Stimulated activated CD8-positive, alpha-beta memory T cell treated with anti-CD3 and anti-CD28 coated beads, Interleukin-12 subunit alpha, Interleukin-12 subunit beta, amount 100 ng/mL, for 24 hours (primary cell): ENCODE measurements around the gene MT3.
A peak's percentile ranks its signal among the peaks of the same experiment; 100 is the strongest.
"Not testable (repeated sequence)": the region's sequence is repeated elsewhere in the genome, so short reads cannot be mapped to it uniquely, and the experiment has no call there.

Experiments
- DNase-seq: peaks from one replicate; pipeline ENCODE4 v3.0.0-alpha.2; 2020; ENCODE audit errors: extremely low read depth

The MT3 gene

DNA sequence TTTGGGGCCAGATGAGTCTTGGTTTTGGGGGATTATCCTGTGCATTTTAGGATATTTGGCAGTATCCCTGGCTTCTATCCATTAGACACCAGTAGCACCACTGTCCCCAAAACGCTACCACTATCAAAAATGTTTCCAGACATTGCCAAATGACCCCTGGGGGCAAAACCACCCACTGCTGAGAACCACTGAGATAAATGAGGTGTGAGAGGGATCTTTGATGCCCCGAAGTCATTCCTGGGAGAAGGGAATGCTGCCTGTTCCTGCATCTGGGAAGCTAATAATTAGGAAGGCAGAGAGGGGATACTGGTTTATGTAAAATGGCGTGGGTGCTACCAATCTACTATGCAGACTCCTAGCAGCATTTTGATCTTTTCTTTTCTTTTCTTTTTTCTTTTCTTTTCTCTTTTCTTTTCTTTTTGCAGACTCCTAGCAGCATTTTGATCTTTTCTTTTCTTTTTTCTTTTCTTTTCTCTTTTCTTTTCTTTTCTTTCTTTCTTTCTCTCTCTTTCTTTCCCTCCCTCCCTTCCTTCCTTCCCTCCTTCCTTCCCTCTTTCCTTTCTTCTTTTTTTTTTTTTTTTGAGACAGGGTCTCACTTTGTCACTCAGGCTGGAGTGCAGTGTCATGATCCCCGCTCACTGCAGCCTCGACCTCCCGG is 8.8 kb upstream of the MT3 start:
- no peak for DNase-seq

DNA sequence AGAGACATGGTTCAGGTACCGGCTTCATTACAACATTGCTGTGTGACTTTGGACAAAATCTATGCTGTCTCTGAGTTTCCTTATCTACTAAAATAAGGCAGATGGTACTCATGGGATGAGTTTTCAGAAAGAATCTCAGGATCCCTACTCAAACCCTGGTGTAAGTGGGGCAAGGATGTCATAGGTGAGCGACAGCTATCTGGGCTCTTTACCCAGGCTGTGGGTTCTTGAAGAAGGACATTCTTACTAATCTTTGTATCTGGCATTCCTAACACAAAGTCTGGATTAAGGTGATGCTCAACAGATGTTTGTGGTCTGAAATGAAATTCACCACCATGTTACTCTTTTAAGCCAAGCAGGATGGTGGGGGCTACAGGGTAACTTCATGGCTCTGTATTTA is 6.4 kb upstream of the MT3 start:
- DNase-seq = not testable (repeated sequence)

DNA sequence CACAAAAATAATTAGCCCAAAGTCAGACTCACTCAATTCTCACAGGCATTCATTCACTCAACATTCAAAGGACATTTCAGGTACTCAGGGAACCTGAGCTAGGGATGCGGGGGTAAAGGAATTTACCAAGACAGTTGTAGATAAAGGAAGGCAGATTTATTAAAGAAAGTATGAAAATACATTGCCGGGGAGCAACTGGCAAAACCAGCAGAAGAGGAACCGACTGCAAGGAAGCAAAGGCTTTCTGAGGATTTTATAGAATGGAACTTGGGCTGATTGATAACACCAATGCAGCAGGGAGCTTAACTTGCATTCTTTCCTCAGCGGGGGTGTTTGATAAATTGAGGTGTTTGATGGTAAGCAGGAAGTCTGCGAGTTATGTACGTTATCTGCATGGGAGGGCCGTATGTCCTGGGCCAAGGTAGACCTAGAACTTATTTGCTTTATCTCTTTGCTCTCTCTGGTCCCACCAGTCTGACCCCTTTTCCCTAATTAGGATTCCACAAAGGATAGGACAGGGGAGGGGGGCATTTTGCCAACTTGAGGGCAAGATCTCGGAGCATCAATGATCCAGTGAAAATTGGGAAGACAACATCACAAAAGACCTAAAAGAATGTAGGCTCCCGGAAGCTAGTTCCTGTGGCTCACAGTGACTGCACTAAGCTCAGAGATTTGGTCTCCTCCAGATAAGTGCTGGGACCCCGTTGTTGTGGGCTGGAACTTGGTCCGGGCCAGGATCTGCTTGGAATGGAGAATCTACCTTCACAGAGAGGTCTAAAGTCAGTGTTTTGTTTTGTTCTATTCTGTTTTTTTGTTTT is 5.8 kb upstream of the MT3 start:
- DNase-seq = no peak

DNA sequence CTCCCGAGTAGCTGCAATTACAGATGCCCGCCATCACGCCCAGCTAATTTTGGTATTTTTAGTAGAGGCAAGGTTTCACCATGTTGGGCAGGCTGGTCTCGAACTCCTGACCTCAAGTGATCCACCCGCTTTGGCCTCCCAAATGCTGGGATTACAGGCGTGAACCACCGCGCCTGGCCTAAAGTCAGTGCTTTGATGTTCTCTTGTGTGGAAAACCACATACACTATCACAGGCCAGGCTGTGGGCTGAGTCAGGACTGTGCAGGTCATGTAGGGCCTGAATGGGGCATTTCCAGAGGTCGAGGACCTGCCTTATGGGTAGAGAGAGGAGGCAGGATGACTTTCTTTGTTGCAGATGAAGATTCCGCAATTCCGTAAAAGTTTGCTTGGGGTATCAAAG is 5.1 kb upstream of the MT3 start:
- DNase-seq = no peak

DNA sequence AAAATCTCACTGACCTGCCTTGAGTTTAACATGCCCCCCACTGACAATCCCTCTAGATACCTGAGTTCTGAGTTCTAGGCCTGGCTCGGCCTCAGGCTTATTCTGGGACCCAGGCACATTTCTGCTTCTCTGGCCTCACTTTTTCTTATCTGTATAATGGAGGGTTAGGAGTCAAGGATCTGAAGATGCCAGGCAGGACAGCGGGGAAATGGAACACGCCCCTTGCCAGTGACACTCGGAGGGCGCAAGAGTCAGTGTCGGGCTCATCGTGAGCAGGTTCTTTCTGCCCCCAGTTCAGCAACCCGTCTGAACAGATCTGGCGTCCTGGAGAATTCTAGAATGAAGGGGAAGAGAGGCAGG is 567 bp upstream of the MT3 start:
- DNase-seq = no peak

DNA sequence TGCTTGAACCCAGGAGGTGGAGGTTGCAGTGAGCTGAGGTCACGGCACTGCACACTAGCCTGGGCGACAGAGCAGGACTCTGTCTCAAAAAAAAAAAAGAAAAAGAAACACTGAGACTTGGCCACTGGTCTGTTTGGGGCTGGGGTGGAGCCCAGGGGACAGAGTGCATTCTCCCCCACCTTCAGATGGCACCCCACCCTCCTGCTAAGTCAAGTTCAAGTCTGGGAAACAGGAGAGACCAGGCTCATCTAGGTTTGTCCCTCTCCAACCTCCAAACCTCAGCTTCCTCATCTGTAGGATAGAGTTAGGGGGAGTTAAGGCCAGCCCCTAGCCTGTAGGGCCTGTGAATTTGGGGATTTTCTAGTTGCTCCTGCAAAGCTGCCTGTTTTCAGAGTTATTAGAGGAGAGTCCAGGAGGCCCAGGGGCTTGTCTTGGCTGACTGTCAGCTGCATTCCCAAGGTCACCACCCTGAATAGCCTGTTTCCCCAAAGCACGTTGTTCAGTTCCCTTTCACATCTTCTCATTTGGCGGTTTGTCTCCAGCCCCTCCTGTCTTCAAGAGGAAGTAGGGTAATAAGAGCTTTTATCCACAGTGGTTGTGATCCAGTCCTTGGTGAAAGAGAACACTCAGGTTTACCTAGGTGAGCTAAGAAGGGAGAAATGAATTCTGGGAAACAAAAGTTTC is 2.2 kb downstream of the MT3 start:
- no peak for DNase-seq

DNA sequence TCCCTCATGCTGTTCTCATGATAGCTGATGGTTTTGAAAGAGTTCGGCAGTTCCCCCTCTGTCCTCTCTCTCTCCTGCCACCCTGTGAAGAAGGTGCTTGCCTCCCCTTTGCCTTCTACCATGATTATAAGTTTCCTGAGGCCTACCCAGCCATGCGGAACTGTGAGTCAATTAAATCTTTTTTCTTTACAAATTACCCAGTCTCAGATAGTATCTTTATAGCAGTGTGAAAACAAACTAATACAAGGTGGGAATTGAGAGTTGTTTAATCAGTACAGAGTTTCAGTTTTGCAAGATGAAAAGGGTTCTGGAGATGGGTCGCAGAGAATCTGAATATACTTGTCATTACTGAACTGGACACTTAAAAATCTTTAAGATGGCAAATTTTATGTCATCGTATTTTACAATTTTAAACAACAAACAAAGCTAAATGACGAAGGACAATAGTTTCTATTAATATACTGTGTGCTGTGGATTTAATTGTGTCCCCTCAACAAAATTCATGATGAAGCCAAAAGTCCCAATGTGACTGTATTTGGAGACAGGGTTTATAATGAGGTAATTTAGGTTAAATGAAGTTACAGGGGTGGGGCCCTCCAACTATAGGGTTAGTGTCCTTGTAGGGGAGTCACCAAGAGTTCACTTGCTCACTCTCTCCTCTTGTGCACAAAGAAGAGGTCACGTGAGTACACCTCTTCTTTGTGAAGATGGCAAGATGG is 4.4 kb downstream of the MT3 start:
- no peak for DNase-seq

DNA sequence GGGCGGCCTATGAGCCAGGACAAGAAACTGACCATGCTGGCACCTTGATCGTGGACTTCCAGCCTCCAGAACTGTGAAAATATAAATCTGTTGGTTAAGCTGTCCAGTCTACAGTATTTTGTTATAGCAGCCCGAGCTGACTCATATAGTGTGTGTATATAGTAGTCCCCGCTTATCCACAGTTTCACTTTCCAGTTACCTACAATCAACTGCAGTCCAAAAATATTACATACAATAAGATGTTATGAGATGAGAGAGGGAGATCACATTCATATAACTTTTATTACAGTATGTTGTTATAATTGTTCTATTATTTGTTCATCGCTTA is 4.9 kb downstream of the MT3 start:
- DNase-seq = no peak

DNA sequence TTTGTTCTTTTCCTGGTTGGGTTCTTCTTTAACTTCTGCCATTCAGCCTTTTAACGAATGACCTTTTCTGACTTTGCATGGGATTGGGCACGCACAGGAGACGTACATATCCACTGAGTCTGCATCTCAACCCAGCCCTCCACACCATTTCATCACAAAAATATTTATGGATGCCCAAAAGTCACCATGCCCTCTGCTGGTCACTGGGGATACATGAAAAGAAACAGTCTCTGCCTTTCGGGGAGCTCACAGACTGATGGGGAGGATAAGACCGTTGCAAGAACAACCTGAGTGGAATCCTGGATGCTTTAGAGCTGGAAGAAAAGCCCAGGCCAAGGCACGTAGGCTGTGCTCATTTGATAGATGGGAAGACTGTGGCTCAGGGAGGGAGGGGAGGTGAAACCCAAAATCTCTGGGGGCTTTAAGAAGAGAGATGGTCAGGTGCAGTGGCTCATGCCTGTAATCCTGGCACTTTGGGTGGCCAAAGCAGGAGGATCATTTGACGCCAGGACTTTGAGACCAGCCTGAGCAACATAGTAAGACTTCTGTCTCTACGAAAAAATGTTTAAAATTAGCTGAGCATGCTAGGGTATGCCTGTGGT is 11.2 kb downstream of the MT3 start:
- no peak for DNase-seq

DNA sequence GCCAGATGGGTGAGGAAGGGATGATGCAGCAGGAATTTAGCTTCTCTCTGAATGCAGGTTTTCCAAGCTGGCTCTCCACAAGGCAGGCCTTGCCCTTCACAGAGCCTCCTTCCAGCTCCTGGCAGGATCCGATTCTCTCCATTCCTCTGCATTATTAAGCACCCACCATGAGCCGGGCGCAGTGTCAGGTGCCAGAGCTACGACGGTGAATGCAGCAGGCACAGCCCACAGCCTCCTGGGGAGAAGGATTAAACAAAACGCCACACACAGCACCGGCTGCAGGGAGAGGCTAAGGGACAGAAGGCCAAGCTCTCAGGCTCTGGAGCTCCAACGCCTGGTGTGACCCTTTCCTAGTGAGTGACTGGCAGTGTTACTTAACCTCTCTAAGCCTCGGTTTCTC is 12.0 kb downstream of the MT3 start:
- no peak for DNase-seq

DNA sequence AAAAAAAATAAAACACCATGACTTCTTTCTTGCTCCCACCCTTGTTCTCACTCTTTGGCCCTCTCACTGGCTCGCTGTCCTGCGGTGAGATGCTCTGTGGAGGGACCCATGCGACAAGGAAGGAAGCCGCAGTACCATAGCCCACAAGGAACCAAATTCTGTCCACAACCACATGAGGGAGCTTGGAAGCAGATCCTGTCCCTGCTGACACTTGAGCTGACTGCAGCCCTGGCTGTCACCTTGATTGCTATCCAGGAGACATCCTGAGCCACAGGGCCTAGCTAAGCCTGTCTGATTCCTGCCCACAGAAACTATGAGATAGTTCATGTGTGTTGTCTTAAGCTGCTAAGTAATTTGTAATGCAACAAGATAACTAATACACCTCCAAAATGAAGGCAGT is 14.3 kb downstream of the MT3 start:
- DNase-seq = no peak

DNA sequence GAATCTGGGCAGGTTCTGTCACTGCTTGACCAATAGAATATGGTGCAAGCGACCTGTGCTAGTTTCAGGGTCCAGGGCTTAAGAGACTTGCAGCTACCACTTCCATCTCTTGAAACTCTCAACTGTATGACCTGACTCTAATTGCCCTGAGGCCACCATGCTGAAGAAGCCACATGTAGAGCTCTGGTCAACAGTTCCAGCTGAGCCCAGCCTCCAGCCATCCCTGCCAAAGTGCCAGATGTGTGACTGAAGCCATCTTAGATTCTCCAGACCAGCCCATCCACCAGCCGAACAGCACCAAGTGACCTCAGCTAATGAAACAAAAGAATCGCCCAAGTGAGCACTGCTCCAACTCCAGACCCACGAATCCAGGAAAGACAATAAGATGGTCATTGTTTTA is 15.6 kb downstream of the MT3 start:
- DNase-seq = no peak

DNA sequence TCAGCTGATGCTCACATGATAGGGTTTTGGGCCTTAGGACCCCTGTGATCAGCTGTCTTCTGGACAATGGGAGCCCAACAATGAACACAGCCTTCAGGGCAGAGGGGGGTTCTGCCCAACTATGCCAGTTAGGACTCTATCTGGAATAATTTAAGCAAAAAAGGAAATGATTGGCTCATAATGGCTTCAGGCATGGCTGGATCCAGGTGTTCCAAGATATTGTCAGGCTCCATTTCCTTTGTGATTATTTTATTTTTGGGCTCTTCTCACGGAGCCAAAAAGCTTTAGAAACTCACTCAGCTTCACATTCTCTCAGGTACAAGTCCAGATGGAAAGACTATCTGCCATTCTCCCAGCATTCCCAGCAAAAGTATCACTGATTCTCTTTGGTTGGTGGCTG is 16.1 kb downstream of the MT3 start:
- DNase-seq = no peak

DNA sequence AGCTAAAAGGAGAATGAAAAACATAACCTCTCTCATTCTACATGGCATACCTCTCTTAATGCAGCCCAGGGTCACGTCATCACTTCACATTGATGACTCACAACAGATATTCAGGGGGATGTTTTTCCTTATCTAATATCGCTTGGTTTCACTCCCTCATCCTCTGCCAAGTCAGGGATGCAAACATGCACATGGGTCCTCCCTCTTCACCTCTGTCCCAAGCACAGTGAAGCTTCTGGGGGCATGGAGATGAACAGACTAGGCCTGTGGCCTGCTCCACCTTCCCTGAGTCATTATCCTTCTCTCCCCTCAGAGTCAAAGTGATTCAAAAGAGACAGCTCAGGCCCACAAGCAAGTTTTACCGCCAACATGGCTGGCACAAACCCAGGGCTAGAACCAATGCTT is 16.7 kb downstream of the MT3 start:
- no peak for DNase-seq

DNA sequence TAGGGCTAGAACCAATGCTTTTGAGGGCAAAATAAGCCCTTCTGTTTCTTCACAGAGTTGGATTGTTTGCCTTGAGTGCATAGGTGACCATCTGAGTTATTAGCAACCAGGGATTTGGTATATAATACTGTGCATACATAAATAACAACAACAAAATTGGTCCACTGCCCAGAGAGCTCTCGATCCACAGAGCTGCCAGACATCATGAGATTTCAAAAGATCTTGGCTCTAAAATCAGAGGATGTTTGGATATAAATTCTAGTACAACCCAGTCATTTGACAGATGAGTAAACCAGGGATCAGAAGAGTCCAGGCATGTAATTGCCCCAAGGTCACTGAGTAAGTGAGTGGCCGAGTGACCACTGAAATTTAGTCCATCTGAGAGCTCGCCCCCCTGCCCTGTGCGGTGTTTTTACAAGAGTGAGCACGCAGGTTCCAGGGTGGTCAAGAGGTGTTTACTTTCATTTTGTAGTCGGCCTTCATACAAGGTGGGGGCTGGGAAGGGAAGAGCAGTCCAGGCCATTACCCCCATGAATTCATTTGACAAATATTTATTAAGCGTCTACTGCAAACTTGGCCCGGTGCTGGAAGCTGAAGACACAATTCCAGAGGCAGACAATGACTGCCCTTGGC is 17.3 kb downstream of the MT3 start:
- DNase-seq = no peak

DNA sequence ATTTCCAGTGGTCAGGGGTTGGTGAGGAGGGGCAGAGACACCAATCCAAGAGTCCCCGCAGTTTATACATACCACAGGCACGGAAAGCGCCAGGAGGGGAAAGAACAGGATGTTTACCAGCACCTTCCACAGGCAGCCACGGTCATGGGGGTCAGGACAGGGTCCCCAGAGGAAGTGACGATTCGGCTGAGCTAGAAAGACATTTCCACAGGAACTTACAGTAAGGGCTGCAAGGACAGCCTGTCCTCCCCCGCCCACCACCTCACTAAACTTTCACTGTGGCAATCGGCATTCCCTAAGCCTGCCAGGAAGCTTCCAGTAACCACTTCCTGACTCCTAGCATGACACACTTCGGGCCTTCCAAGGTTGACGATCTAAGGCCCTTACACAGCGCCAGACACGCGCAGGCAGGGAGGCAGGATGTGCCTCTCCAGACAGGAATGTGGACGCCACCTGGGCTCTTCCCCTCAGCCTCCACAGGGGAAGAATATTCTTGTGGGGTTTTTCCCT is 17.8 kb downstream of the MT3 start:
- DNase-seq = no peak

DNA sequence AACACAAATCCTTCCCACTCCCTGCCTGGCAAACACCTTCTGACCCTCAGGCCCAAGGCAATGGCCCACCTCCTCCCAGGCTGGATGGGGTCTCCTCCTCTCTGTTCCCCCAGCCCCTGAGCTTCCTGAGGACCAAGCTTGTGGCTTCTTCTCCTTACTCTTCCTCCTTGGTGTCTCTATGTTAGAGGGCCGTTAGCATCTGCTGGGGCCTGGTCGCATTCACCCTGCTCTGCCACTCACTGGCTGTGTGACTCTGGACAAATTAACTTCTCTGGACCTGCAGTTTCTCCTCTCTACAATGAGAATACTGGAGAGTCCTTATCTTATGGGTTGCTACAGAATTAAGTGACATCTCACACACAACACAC is 18.3 kb downstream of the MT3 start:
- no peak for DNase-seq

DNA sequence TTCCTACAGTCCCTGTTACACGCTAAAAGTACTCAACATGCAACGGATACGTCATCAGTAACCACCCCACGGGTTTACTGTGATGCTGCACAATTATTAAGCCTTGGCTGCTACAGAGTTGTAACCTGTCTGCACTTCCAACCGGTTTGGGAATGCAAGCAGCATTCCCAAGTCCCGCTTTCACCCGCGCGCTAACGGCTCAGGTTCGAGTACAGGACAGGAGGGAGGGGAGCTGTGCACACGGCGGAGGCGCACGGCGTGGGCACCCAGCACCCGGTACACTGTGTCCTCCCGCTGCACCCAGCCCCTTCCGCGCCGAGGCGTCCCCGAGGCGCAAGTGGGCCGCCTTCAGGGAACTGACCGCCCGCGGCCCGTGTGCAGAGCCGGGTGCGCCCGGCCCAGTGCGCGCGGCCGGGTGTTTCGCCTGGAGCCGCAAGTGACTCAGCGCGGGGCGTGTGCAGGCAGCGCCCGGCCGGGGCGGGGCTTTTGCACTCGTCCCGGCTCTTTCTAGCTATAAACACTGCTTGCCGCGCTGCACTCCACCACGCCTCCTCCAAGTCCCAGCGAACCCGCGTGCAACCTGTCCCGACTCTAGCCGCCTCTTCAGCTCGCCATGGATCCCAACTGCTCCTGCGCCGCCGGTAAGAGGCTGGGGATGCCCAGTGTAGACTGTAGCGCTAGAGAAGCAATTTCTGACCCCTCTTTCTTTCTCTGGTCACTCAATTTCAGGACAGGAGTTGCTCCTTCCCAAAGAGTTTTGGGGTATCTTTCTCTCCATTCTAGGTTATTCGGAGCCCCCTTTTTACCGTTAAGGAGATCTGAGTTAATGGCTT is 18.9 kb downstream of the MT3 start, which contains the start of gene MT2A:
Gene MT2A, plus strand, starts transcription at position 542 of the 833 bp plus-strand sequence. Its CDS starts 72 bp downstream, at position 614.
- peak; percentile 83 for DNase-seq

DNA sequence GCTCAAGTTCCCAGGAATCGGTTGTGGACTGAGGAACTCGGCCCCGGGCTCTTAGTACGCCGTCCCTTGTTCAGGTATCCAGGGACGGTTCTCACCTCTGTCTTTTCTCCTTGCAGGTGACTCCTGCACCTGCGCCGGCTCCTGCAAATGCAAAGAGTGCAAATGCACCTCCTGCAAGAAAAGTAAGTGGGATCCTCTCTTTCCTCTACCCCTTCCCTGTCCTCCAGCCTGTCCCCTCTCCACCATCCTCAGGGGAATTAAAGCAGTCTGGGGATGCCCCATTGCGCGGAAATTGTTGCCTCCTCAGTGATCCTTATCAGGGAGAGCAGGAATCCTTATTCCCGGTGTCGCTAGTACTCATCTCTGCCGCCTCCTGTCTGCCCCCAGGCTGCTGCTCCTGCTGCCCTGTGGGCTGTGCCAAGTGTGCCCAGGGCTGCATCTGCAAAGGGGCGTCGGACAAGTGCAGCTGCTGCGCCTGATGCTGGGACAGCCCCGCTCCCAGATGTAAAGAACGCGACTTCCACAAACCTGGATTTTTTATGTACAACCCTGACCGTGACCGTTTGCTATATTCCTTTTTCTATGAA is 19.6 kb downstream of the MT3 start:
- no peak for DNase-seq

DNA sequence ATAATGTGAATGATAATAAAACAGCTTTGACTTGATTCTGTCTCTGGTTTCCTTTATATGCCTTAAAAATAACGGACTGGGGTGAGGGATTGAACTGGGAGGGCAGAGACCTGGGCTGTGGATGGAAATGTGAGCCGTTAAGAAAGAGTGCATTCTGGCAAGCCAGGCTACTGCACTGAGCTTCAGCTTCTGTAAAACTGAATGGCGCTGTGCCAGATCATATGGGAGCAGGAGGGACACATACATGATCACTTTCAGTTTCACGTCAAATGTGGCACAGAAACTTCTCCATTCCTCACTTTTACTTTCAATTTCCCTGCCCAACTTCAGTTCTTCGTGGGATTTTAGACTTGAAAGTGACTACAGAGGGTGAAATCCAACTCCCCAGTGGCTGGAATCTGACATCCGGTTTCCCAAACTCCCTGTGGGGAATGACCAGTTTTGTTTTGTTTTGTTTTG is 20.2 kb downstream of the MT3 start:
- no peak for DNase-seq
